ENCODE measurements around the gene FXN.

FXN gene

GRCh38 chr9:69145144-69145715, 109.7 kb downstream of the FXN start:
- Mint-ChIP-seq H3K4me1 (ENCODE audit: low read depth) (no peaks in the 10 kb centered on the region), H3K27ac (no peak overlapping the region), H3K9me3 (ENCODE audit: low read depth) (no peaks in the 10 kb centered on the region), H3K27me3 (no peaks in the 10 kb centered on the region), H3K4me3 (no peak overlapping the region), H3K36me3 (peaks cover 2% of the 10 kb centered on the region)

- H3K4me3 Mint-ChIP-seq: no peak overlapping the region
- H3K27ac Mint-ChIP-seq: no peak overlapping the region
- H3K9me3 Mint-ChIP-seq (ENCODE audit: low read depth): no peaks in the 10 kb centered on the region
- H3K27me3 Mint-ChIP-seq: no peaks in the 10 kb centered on the region
- H3K36me3 Mint-ChIP-seq: peaks cover 3% of the 10 kb centered on the region
- H3K4me1 Mint-ChIP-seq (ENCODE audit: low read depth): no peaks in the 10 kb centered on the region
Observed at GRCh38 chr9:69147041-69147834, 111.7 kb downstream of the FXN start.

GRCh38 chr9:69149321-69149807, 113.8 kb downstream of the FXN start:
- H3K4me3 Mint-ChIP-seq: no peak overlapping the region
- no peaks in the 10 kb centered on the region for H3K9me3 Mint-ChIP-seq (ENCODE audit: low read depth)
- H3K27ac Mint-ChIP-seq: no peak overlapping the region
- no peaks in the 10 kb centered on the region for H3K4me1 Mint-ChIP-seq (ENCODE audit: low read depth)
- H3K27me3 Mint-ChIP-seq: no peaks in the 10 kb centered on the region
- H3K36me3 Mint-ChIP-seq: peaks cover 5% of the 10 kb centered on the region

Measured in activated naive CD8-positive, alpha-beta T cell (primary cell).